Superior temporal gyrus (tissue), 1 donor: ENCODE data around the gene NDUFS4.
"Not testable (repeated sequence)": the region's sequence is repeated elsewhere in the genome, so short reads cannot be mapped to it uniquely, and the experiment has no call there.

Experiments used
- DNase-seq: peaks from one replicate; pipeline ENCODE4 v3.0.0-alpha.2; 2016; ENCODE audit errors: extremely low spot score

NDUFS4 gene

DNA sequence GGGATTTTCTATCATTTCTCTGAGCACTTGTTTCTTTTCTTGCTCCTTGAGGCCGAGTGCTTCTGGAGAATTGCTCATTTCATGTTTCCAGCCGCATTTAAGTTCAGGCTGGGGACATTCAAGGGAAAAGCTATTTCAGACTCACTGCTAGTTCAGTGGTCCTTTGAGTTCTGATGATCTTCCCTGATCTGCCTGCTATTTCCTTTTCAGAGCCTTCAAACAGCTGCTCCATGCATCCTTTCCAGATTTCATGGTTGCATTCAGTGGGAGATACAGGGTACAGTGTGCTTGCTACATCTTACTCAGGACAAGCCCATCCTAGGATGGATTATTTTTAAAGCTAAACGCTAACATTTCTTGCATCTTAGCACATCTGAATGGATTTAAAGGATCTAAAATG lies 14.7 kb downstream of the NDUFS4 start:
- no peak for DNase-seq

GRCh38 chr5:53575831-53576230 lies 15.4 kb downstream of the NDUFS4 start:
- DNase-seq: no peak

DNA sequence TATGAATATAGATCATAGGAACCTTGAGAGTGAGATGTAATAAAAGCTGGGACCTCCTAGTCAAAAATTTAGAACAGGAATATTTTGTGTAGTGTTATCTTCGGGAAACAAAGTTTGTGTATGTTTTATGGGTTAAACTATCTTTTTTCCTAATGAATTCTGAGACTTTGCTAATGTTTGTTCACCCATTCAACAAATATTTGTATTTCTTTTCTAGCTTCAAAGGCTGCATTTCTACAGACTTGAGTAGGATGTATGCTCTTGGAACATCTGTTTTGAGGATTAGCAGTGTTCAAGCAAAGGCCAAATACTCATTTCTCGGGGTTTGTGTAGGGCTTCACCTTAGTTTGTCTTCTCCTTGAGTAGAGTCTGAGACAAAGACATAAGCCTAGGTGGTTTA lies 16.2 kb downstream of the NDUFS4 start:
- DNase-seq: no peak

DNA sequence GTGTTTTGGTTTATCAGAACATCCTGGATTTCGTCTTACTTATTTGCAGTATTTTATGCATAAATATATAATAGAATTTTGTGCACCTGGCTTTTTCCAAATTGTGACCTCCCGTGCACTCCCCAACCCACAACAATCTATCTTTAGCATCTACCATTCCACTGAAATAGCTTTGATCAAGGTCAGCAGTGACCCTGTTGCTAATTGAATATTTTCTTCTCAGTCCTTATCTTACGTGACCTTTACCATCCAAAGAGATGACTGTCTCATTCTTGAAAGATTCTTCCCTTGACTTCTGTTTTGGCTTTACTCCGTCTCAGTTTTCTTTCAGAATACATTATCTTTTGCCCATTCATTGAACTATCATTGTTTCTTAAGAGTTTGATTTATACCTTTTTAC lies 18.4 kb downstream of the NDUFS4 start:
- no peak for DNase-seq

DNA sequence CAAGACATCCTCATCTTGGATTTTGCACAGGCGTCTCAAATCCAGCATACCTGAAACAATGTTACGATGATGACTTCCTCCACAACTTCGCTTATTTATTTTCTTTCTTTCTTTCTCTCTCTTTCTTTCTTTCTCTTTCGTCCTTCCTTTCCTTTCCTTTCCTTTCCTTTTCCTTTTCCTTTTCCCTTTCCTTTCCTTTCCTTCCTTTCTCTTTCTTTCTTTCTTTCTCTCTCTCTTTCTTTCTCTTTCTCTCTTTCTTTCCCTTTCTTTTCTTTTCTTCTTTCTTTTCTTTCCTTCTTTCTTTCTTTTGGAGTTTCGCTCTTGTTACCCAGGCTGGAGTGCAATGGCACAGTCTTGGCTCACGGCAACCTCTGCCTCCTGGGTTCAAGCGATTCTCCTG lies 20.1 kb downstream of the NDUFS4 start:
- no peak for DNase-seq

GRCh38 chr5:53582225-53582624 lies 21.8 kb downstream of the NDUFS4 start:
- DNase-seq: no peak

- no peak for DNase-seq
These were observed 30.3 kb downstream of the NDUFS4 start for GRCh38 chr5:53590759-53591158.

DNA sequence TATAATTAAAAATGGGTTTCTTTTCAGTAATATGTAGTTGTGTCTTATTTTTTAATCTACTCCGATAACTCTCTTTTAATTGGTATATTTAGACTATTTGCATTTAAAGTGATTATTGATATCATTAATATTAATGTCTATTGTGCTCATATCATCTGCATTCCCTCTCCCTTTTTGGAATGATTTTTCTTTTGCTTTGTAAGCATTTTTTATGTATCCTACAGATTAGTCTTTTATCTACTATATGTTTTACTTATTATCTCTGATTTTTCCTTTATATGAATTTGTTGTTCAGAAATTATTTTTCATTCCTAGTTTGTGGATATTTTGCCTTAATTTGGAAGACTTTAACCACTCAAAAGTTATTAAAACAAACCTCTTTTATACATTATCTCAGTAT lies 34.0 kb downstream of the NDUFS4 start:
- DNase-seq: no peak

GRCh38 chr5:53597894-53598293 lies 37.5 kb downstream of the NDUFS4 start:
- no peak for DNase-seq

GRCh38 chr5:53601570-53601969 lies 41.1 kb downstream of the NDUFS4 start:
- DNase-seq: no peak

GRCh38 chr5:53603009-53603687 lies 42.7 kb downstream of the NDUFS4 start:
- DNase-seq: peak; percentile 61

DNA sequence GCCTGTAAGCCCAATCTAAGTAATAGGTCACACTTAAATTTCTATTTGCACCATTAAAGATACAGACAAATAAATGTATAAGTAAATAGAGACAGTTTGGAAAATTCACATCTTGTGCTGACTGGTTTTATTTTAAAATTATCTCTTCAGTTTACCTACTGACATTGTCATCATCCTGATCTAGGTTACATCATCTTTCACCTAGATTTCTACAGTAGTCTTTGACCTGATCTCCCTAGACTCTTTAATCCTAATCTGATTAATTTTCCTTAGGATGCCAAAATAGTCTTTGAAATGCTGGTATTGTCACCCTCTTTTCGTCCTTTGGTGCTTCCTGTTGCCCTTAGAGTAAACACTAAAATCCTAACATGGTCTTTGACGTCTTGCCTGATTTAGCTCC lies 43.9 kb downstream of the NDUFS4 start:
- DNase-seq: no peak

GRCh38 chr5:53607886-53608285 lies 47.4 kb downstream of the NDUFS4 start:
- DNase-seq: no peak

DNA sequence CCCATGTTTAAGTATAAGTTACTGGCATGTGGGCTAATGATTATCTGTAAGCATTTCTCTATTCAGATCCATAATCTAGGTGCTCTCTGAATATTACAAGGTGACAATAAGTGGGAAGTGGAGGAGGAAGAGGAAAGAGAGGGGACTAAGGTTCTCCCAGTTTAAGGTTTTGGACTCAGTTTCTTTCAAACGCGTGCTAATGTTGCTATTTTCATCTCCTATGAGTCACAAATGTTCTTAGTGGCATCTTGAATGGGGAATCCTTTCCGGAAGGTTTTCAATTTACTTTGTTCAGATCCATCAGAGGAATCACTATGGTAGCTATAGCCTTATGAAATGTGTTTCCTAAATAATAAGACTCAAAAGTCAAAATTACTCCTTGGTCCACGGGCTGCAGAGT lies 48.5 kb downstream of the NDUFS4 start:
- not testable (repeated sequence) for DNase-seq

DNA sequence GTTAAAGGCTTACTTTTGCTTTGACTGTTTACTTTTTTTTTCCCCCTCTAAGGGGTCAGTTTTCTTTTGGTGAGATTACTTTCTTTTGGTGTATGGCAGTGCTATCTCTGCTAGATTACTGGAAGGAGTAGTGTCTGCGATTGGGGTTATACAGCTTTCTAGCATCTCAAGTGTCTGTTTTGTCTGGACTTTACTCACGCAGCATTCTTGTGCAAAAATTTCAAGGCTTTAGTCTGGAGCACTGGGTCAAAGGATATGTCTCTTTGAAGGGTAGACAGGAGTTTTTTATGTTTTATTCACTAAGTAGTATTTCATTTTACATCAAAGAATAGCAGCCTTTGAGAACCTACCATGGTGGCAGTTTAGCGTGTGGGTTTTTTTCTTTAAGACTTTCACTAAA lies 52.6 kb downstream of the NDUFS4 start:
- no peak for DNase-seq

DNA sequence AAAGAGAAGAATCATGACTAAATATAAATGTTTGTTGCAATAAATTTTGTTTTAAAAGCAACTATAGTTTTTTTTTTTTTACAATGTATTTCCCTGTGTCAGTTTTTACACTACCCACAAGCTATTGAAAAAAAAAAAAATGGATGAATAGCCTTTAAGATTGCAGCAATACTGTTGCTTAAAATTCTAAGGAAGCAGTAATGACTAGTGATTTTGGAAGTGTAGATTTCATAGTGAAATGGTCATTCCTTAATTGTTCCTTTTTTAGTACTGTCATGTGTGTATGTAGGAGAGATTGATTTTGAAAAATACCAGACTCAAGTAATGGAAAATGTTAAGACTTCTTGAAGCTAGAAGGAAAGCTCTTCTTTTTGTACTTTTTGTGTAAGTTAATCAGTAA lies 53.1 kb downstream of the NDUFS4 start:
- no peak for DNase-seq

DNA sequence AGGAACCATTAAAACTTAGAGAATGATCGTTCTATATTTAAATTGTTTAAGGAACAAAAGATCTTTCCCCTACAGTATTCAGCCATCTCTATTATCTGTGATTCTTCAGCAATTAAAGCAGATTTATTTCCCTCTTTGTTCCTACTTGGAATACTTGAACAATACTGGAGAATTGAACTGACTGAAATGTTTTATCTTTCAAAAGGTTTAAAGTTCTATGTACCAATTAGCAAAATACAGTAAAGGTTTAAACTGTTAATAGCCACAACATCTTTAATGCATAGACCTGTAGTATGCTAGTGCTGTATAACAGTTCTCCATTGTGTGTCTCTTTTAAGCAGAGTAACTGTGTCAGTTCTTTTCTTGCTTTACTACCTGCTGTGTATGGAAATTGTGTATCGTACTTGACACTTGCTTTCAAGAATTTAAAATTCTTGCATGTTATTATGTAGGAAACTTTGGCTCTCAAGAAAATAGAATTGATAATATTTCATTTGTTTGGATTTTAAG lies 54.0 kb downstream of the NDUFS4 start:
- no peak for DNase-seq

DNA sequence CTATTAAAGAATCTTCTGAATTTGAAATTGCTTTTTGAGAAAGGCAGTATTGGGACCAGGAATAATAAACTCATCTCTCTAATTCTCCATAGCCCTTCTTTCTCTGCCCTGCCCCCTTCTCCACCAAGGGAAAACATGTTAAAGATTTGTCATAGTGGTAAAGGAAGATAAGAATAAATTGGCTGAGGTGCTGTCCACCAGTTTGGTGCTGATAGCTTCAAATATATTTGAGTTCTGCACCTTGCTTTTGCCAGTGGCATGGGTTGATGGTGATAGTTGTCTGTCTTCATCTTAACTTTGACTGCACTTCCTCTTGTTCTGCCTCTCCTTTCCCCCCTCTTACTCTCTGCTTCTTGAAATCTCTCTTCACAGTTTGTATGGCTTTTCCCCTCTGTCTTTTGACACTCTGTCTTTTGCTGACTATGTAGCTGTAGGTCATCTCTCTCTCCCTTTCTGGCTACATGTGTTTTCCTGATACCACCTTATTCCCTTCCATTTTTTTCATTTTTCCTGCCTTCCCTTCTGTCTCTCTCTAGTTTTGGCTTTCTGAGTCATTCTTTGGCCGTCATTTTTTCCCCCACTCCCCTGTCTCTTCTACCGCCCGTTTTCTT lies 56.6 kb downstream of the NDUFS4 start:
- no peak for DNase-seq

- DNase-seq: no peak
These were observed 70.8 kb downstream of the NDUFS4 start for GRCh38 chr5:53631251-53631650.

DNA sequence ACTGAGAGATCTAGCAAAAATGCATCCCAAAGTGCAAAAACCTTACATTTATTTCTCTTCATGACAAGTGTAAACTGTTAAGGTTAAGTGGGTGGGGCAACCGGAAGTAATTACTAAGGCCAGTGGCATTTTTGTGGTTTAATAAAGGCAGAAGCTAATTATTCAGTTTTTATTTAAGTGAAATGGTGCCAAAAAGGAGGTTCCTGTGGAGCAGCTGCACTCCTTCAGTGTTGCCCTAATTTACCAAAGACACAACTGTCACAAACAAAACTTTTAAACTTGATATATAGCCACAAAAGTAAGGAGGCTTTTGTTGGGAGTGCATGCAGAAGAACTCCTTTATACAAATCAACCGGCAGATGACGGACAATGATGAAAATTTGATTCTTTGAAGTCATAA lies 81.6 kb downstream of the NDUFS4 start:
- no peak for DNase-seq

GRCh38 chr5:53643445-53643844 lies 83.0 kb downstream of the NDUFS4 start:
- no peak for DNase-seq

- DNase-seq: no peak
These were observed 84.6 kb downstream of the NDUFS4 start for GRCh38 chr5:53645078-53645477.

DNA sequence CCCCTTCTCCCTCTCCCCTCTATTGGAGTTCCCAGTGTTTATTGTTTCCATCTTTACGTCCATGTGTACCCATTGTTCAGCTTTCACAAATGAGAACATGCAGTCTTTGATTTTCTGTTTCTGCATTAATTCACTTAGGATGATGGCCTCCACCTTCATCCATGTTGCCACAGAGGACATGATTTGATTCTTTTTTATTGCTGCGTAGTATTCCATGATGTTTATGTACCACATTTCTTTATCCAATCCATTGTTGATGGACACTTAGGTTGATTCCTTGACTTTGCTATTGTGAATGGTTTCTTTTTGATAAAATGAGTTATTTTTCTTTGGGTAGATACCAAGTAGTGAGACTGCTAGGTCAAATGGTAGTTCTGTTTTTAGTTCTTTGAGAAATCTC lies 88.9 kb downstream of the NDUFS4 start:
- DNase-seq: no peak

GRCh38 chr5:53660573-53660972 lies 100.1 kb downstream of the NDUFS4 start:
- DNase-seq: not testable (repeated sequence)
